Measurements from ENCODE around the gene USP22. TPM values are rescaled to one million over a fixed set of nuclear protein-coding genes. Genes with fewer than 3 reads are reported as not detected.
A peak's percentile ranks its signal among the peaks of the same experiment; 100 is the strongest.

USP22 gene
- total RNA-seq, 1 donor from 2014 or later, result 156 TPM

GRCh38 chr17:21003007-21003621 is 39.7 kb downstream of the USP22 start:
- Histone ChIP-seq H3K4me1 (ENCODE audit: control insufficient read depth in 3 of 3, insufficient read depth in 3 of 3, low read length in 3 of 3) (peaks cover 22 to 43% (median 32%) of the 10 kb centered on the region in 3 donors), H3K36me3 (ENCODE audit: control insufficient read depth in 3 of 3, insufficient read depth in 3 of 3, low read length in 3 of 3) (peaks cover 66 to 67% (median 66%) of the 10 kb centered on the region in 3 donors), H3K4me3 (ENCODE audit: low read length in 3 of 3) (no peak overlapping the region), H3K27ac (ENCODE audit: low read depth, low read length) (no peak overlapping the region), H3K9ac (ENCODE audit: low read depth in 1 of 3, low read length in 3 of 3) (no peak overlapping the region), H3K27me3 (ENCODE audit: control insufficient read depth in 3 of 3, insufficient read depth in 3 of 3, low read length in 3 of 3) (no peaks in the 10 kb centered on the region), H3K9me3 (ENCODE audit: control insufficient read depth in 3 of 3, low read length in 3 of 3) (no peaks in the 10 kb centered on the region)

- H3K4me1 ChIP-seq (ENCODE audit: control insufficient read depth in 3 of 3, insufficient read depth in 3 of 3, low read length in 3 of 3), result peaks cover 25 to 50% (median 38%) of the 10 kb centered on the region in 3 donors
Measured at GRCh38 chr17:21002309-21003006, 40.4 kb downstream of the USP22 start.

GRCh38 chr17:21001813-21002221 is 41.0 kb downstream of the USP22 start:
- no peak overlapping the region for H3K9ac ChIP-seq (ENCODE audit: low read depth in 1 of 3, low read length in 3 of 3)

More at GRCh38 chr17:21002309-21003006, 40.4 kb downstream of the USP22 start:
- H3K4me3 ChIP-seq (ENCODE audit: low read length in 3 of 3), result no peak overlapping the region
- H3K27ac ChIP-seq (ENCODE audit: low read depth, low read length), result no peak overlapping the region
- no peaks in the 10 kb centered on the region for H3K9me3 ChIP-seq (ENCODE audit: control insufficient read depth in 3 of 3, low read length in 3 of 3)
- H3K9ac ChIP-seq (ENCODE audit: low read depth in 1 of 3, low read length in 3 of 3), result no peak overlapping the region
- H3K36me3 ChIP-seq (ENCODE audit: control insufficient read depth in 3 of 3, insufficient read depth in 3 of 3, low read length in 3 of 3), result peaks cover 59 to 61% (median 60%) of the 10 kb centered on the region in 3 donors
- H3K27me3 ChIP-seq (ENCODE audit: control insufficient read depth in 3 of 3, insufficient read depth in 3 of 3, low read length in 3 of 3), result no peaks in the 10 kb centered on the region

GRCh38 chr17:21001111-21001812 is 41.5 kb downstream of the USP22 start:
- H3K27ac ChIP-seq (ENCODE audit: low read depth, low read length), result peak overlapping the region; percentile 19
- peaks cover 25 to 60% (median 43%) of the 10 kb centered on the region in 3 donors for H3K4me1 ChIP-seq (ENCODE audit: control insufficient read depth in 3 of 3, insufficient read depth in 3 of 3, low read length in 3 of 3)
- no peaks in the 10 kb centered on the region for H3K27me3 ChIP-seq (ENCODE audit: control insufficient read depth in 3 of 3, insufficient read depth in 3 of 3, low read length in 3 of 3)
- H3K36me3 ChIP-seq (ENCODE audit: control insufficient read depth in 3 of 3, insufficient read depth in 3 of 3, low read length in 3 of 3), result peaks cover 47 to 50% (median 50%) of the 10 kb centered on the region in 3 donors
- H3K4me3 ChIP-seq (ENCODE audit: low read length in 3 of 3), result no peak overlapping the region
- no peaks in the 10 kb centered on the region for H3K9me3 ChIP-seq (ENCODE audit: control insufficient read depth in 3 of 3, low read length in 3 of 3)
- no peak overlapping the region for H3K9ac ChIP-seq (ENCODE audit: low read depth in 1 of 3, low read length in 3 of 3)

More at GRCh38 chr17:21001813-21002221, 41.0 kb downstream of the USP22 start:
- Histone ChIP-seq H3K4me1 (ENCODE audit: control insufficient read depth in 3 of 3, insufficient read depth in 3 of 3, low read length in 3 of 3) (peaks cover 25 to 55% (median 43%) of the 10 kb centered on the region in 3 donors), H3K27ac (ENCODE audit: low read depth, low read length) (no peak overlapping the region), H3K36me3 (ENCODE audit: control insufficient read depth in 3 of 3, insufficient read depth in 3 of 3, low read length in 3 of 3) (peaks cover 53 to 54% (median 53%) of the 10 kb centered on the region in 3 donors), H3K9me3 (ENCODE audit: control insufficient read depth in 3 of 3, low read length in 3 of 3) (no peaks in the 10 kb centered on the region), H3K27me3 (ENCODE audit: control insufficient read depth in 3 of 3, insufficient read depth in 3 of 3, low read length in 3 of 3) (no peaks in the 10 kb centered on the region), H3K4me3 (ENCODE audit: low read length in 3 of 3) (no peak overlapping the region)

GRCh38 chr17:20999841-21000532 is 42.8 kb downstream of the USP22 start:
- Histone ChIP-seq H3K27ac (ENCODE audit: low read depth, low read length) (no peak overlapping the region), H3K36me3 (ENCODE audit: control insufficient read depth in 3 of 3, insufficient read depth in 3 of 3, low read length in 3 of 3) (peaks cover 35 to 38% (median 37%) of the 10 kb centered on the region in 3 donors), H3K4me1 (ENCODE audit: control insufficient read depth in 3 of 3, insufficient read depth in 3 of 3, low read length in 3 of 3) (peaks cover 25 to 55% (median 39%) of the 10 kb centered on the region in 3 donors), H3K4me3 (ENCODE audit: low read length in 3 of 3) (no peak overlapping the region), H3K27me3 (ENCODE audit: control insufficient read depth in 3 of 3, insufficient read depth in 3 of 3, low read length in 3 of 3) (no peaks in the 10 kb centered on the region), H3K9ac (ENCODE audit: low read depth in 1 of 3, low read length in 3 of 3) (no peak overlapping the region), H3K9me3 (ENCODE audit: control insufficient read depth in 3 of 3, low read length in 3 of 3) (no peaks in the 10 kb centered on the region)

- Histone ChIP-seq H3K4me1 (ENCODE audit: control insufficient read depth in 3 of 3, insufficient read depth in 3 of 3, low read length in 3 of 3) (peaks cover 25 to 55% (median 39%) of the 10 kb centered on the region in 3 donors), H3K36me3 (ENCODE audit: control insufficient read depth in 3 of 3, insufficient read depth in 3 of 3, low read length in 3 of 3) (peaks cover 26 to 29% (median 28%) of the 10 kb centered on the region in 3 donors), H3K27ac (ENCODE audit: low read depth, low read length) (peak overlapping the region; percentile 15), H3K4me3 (ENCODE audit: low read length in 3 of 3) (no peak overlapping the region), H3K9me3 (ENCODE audit: control insufficient read depth in 3 of 3, low read length in 3 of 3) (no peaks in the 10 kb centered on the region), H3K9ac (ENCODE audit: low read depth in 1 of 3, low read length in 3 of 3) (peak overlapping the region in 1 of 3 donors; percentile 42), H3K27me3 (ENCODE audit: control insufficient read depth in 3 of 3, insufficient read depth in 3 of 3, low read length in 3 of 3) (no peaks in the 10 kb centered on the region)
Measured at GRCh38 chr17:20999044-20999573, 43.7 kb downstream of the USP22 start.

- Histone ChIP-seq H3K36me3 (ENCODE audit: control insufficient read depth in 3 of 3, insufficient read depth in 3 of 3, low read length in 3 of 3) (peaks cover 21 to 24% (median 23%) of the 10 kb centered on the region in 3 donors), H3K4me1 (ENCODE audit: control insufficient read depth in 3 of 3, insufficient read depth in 3 of 3, low read length in 3 of 3) (peaks cover 25 to 55% (median 39%) of the 10 kb centered on the region in 3 donors), H3K27ac (ENCODE audit: low read depth, low read length) (peak overlapping the region; percentile 15), H3K9me3 (ENCODE audit: control insufficient read depth in 3 of 3, low read length in 3 of 3) (no peaks in the 10 kb centered on the region), H3K27me3 (ENCODE audit: control insufficient read depth in 3 of 3, insufficient read depth in 3 of 3, low read length in 3 of 3) (no peaks in the 10 kb centered on the region), H3K9ac (ENCODE audit: low read depth in 1 of 3, low read length in 3 of 3) (no peak overlapping the region), H3K4me3 (ENCODE audit: low read length in 3 of 3) (no peak overlapping the region)
Measured at GRCh38 chr17:20998571-20999043, 44.2 kb downstream of the USP22 start.

GRCh38 chr17:20997711-20998570 is 44.9 kb downstream of the USP22 start:
- Histone ChIP-seq H3K4me1 (ENCODE audit: control insufficient read depth in 3 of 3, insufficient read depth in 3 of 3, low read length in 3 of 3) (peaks cover 25 to 55% (median 44%) of the 10 kb centered on the region in 3 donors), H3K36me3 (ENCODE audit: control insufficient read depth in 3 of 3, insufficient read depth in 3 of 3, low read length in 3 of 3) (peaks cover 14 to 18% (median 18%) of the 10 kb centered on the region in 3 donors), H3K27ac (ENCODE audit: low read depth, low read length) (no peak overlapping the region), H3K9ac (ENCODE audit: low read depth in 1 of 3, low read length in 3 of 3) (peak overlapping the region in 1 of 3 donors; percentile 50), H3K9me3 (ENCODE audit: control insufficient read depth in 3 of 3, low read length in 3 of 3) (no peaks in the 10 kb centered on the region), H3K4me3 (ENCODE audit: low read length in 3 of 3) (no peak overlapping the region), H3K27me3 (ENCODE audit: control insufficient read depth in 3 of 3, insufficient read depth in 3 of 3, low read length in 3 of 3) (no peaks in the 10 kb centered on the region)
